Neuronal stem cell (in vitro differentiated cells): ENCODE results near the gene AMDHD2.
A peak's percentile ranks its signal among the peaks of the same experiment; 100 is the strongest.

Experiments used
- DNase-seq: peaks from one replicate; pipeline ENCODE4 v3.0.0-alpha.2; 2013; ENCODE audit warnings: low spot score
- H2AFZ ChIP-seq: one replicate; pipeline ENCODE4 v1.6.1; 2013; ENCODE audit warnings: mild to moderate bottlenecking, low read length, inconsistent platforms
- H2AK5ac ChIP-seq: 2 replicates; pipeline ENCODE4 v1.6.1; 2013; ENCODE audit warnings: low read depth, mild to moderate bottlenecking, inconsistent platforms, low read length, moderate library complexity, mixed read lengths
- H2BK120ac ChIP-seq: 2 replicates; pipeline ENCODE4 v1.6.1; 2013; ENCODE audit warnings: low read depth, mild to moderate bottlenecking, inconsistent platforms, low read length, moderate library complexity, mixed read lengths
- H2BK12ac ChIP-seq: one replicate; pipeline ENCODE4 v1.6.1; 2013; ENCODE audit warnings: low read length, inconsistent platforms
- H2BK15ac ChIP-seq: 2 replicates; pipeline ENCODE4 v1.6.1; 2013; ENCODE audit warnings: mild to moderate bottlenecking, low read length, inconsistent platforms, mixed read lengths
- H2BK5ac ChIP-seq: one replicate; pipeline ENCODE4 v1.6.1; 2013; ENCODE audit warnings: inconsistent platforms, mild to moderate bottlenecking, low read length, moderate library complexity
- H3K14ac ChIP-seq: one replicate; pipeline ENCODE4 v1.6.1; 2013; ENCODE audit warnings: low read length, inconsistent platforms
- H3K18ac ChIP-seq: 2 replicates; pipeline ENCODE4 v1.6.1; 2013; ENCODE audit warnings: low read length, inconsistent platforms
- H3K23ac ChIP-seq: 2 replicates; pipeline ENCODE4 v1.6.1; 2013; ENCODE audit warnings: low read depth, mild to moderate bottlenecking, mixed read lengths, low read length, inconsistent platforms; ENCODE audit not compliant: poor library complexity
- H3K27ac ChIP-seq: replicated peaks from 3 replicates; pipeline ENCODE4 v1.5.1; 2013; ENCODE audit warnings: low read length, inconsistent platforms
- H3K27me3 ChIP-seq, 3 experiments: 2 replicates each; pipeline ENCODE4 v1.6.1; 2013; ENCODE audit warnings: low read length in 3 of 3, mild to moderate bottlenecking in 2 of 3, inconsistent platforms in 1 of 3, low read depth in 1 of 3, mixed read lengths in 1 of 3, moderate library complexity in 1 of 3; ENCODE audit not compliant: control insufficient read depth in 3 of 3, insufficient read depth in 3 of 3
- H3K36me3 ChIP-seq, 2 donors: replicated peaks in 1 of 2; 2 replicates each; pipeline ENCODE4 v1.6.1; 2013; ENCODE audit warnings: low read length in 2 of 2; ENCODE audit not compliant: control insufficient read depth in 2 of 2, insufficient read depth in 2 of 2
- H3K4ac ChIP-seq: 2 replicates; pipeline ENCODE4 v1.6.1; 2013; ENCODE audit warnings: inconsistent platforms, mild to moderate bottlenecking, low read length, moderate library complexity
- H3K4me1 ChIP-seq, 2 donors: 1 replicate in 1 of 2; 2 replicates in 1 of 2; pipeline ENCODE4 v1.6.1; 2013; ENCODE audit warnings: low read length in 2 of 2, low read depth in 1 of 2; ENCODE audit not compliant: control insufficient read depth in 2 of 2, insufficient read depth in 1 of 2
- H3K4me2 ChIP-seq: one replicate; pipeline ENCODE4 v1.6.1; 2013; ENCODE audit warnings: mild to moderate bottlenecking, low read length, inconsistent platforms; ENCODE audit not compliant: insufficient read depth, poor library complexity, severe bottlenecking
- H3K4me3 ChIP-seq, 2 donors: 2 replicates each; pipeline ENCODE4 v1.5.1; 2013; ENCODE audit warnings: low read length in 2 of 2, mild to moderate bottlenecking in 2 of 2, inconsistent platforms in 1 of 2, moderate library complexity in 1 of 2
- H3K79me1 ChIP-seq: one replicate; pipeline ENCODE4 v1.6.1; 2013; ENCODE audit warnings: low read depth, mild to moderate bottlenecking, inconsistent platforms, low read length, moderate library complexity
- H3K9ac ChIP-seq: one replicate; pipeline ENCODE4 v1.6.1; 2013; ENCODE audit warnings: mild to moderate bottlenecking, low read depth, low read length, inconsistent platforms; ENCODE audit not compliant: poor library complexity
- H3K9me3 ChIP-seq, 2 donors: replicated peaks in 1 of 2; 2 replicates each; pipeline versions ENCODE3 to v1.6.1; 2013; ENCODE audit warnings: low read length in 2 of 2, mild to moderate bottlenecking in 2 of 2, inconsistent platforms in 1 of 2, low read depth in 1 of 2, mixed read lengths in 1 of 2, moderate library complexity in 1 of 2; ENCODE audit not compliant: control insufficient read depth in 2 of 2, insufficient read depth in 1 of 2
- H4K8ac ChIP-seq: one replicate; pipeline ENCODE4 v1.6.1; 2013; ENCODE audit warnings: low read depth, mild to moderate bottlenecking, inconsistent platforms, low read length, moderate library complexity
- H4K91ac ChIP-seq: one replicate; pipeline ENCODE4 v1.6.1; 2013; ENCODE audit warnings: low read length, low read depth, mild to moderate bottlenecking, inconsistent platforms; ENCODE audit not compliant: poor library complexity
- WGBS, 2 donors: extraction: QIAGEN DNeasy Blood & Tissue Kit; methylation state at CpG; one replicate each; pipeline ENCODE4 v1.1.7; 2013; ENCODE audit warnings: missing lambda C conversion rate in 2 of 2, mixed read lengths in 1 of 2; ENCODE audit not compliant: insufficient read length in 2 of 2, insufficient replicate concordance in 1 of 2; ENCODE audit errors: extremely low coverage in 2 of 2; 5-methylcytosine and 5-hydroxymethylcytosine counted together

The AMDHD2 gene

DNA sequence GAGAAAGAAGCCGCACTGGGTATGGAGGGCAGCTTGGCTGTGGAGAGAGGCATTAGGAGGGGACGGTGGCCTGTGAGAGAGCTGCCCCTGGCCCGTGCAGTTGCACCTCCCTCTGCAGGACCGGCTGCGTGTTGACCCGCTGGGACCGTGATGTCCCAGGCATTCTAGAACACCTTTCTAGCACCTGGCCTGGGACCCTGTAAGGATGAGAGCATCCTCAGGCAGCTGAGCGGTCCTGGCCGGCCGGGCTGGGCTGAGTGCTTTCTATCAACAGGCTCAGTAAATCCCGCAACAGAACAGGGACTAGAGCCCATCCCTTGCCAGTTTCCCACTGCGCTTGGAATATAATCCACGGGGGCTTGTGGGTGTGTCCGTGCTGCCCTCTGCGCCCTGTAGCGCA is 30.6 kb upstream of the AMDHD2 start:
- Histone ChIP-seq H2BK5ac (no peak overlapping the region), H3K4ac (no peak overlapping the region), H2AFZ (no peak overlapping the region), H3K4me3 (no peak overlapping the region), H2BK120ac (no peak overlapping the region), H3K9me3 (no peaks in the 10 kb centered on the region), H3K18ac (no peak overlapping the region), H3K79me1 (peaks cover 11% of the 10 kb centered on the region), H3K27me3 (no peaks in the 10 kb centered on the region), H2BK15ac (no peak overlapping the region), H3K4me1 (peaks cover 0 to 2% of the 10 kb centered on the region in 2 donors), H4K8ac (no peak overlapping the region), H3K4me2 (no peak overlapping the region), H3K23ac (peak overlapping the region; percentile 16), H2BK12ac (no peak overlapping the region), H3K14ac (no peak overlapping the region), H3K27ac (no peak overlapping the region), H3K9ac (peak overlapping the region; percentile 9), H2AK5ac (no peak overlapping the region), H4K91ac (no peak overlapping the region), H3K36me3 (peaks cover 0 to 7% of the 10 kb centered on the region in 2 donors)
- no peak for DNase-seq
- WGBS, 2 donors, result no CpG with 5 or more reads among the region's 16 CpGs

DNA sequence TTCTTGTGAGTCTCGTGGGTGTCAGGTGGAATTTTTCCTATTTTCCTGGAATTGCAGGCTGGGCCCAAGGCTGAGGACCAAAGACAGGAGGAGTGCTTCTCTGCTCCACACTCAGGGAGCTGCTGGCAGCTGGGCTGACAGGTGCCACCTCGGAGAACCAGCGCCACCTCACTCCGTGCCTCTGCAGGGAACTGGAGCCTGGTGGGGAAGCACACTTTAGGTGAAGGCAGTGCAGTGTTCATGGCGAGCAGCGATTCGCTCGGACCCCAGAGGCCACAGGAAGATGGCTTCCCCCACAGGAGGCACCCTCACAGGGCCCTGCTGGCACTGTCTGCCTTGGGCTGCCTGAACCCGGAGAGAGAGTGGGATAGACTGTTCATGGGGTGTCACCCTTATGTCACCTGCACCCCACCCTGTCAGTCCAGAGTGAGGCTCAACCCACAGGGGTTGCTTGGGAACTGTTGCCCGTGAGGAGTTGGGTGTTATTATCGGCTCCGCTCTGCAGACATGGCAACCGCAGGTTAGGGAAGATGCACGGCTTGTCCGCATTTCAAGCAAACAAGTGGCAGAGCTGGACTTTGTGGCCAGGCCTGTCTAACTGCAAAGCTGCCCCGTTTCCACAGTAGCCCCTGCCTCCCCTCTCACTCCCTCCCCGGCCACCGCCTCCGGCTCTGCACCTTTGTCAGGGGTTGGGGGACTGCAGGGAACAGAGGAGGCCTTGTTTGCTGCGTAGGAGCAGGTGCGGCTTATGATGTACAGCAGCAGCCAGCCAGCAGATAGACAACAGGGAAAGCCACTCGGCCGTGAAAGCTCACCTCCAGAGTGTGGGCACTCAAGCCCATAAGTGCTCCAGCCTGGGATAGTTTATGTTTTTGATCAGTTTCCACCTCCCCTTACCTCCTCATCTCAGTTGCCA is 29.7 kb upstream of the AMDHD2 start:
- no peak overlapping the region for H2BK15ac ChIP-seq
- H3K4ac ChIP-seq, result no peak overlapping the region
- no peak overlapping the region for H3K9ac ChIP-seq
- no peak overlapping the region for H3K14ac ChIP-seq
- no peaks in the 10 kb centered on the region for H3K9me3 ChIP-seq
- H3K36me3 ChIP-seq, result peaks cover 0 to 7% of the 10 kb centered on the region in 2 donors
- no peak for DNase-seq
- H2BK120ac ChIP-seq, result no peak overlapping the region
- no peak overlapping the region for H3K4me3 ChIP-seq
- WGBS, 2 donors, result no CpG with 5 or more reads among the region's 23 CpGs
- no peak overlapping the region for H4K8ac ChIP-seq
- H3K27me3 ChIP-seq, result no peaks in the 10 kb centered on the region
- H4K91ac ChIP-seq, result no peak overlapping the region
- no peak overlapping the region for H2AK5ac ChIP-seq
- H3K4me2 ChIP-seq, result no peak overlapping the region
- H2BK5ac ChIP-seq, result no peak overlapping the region
- peaks cover 0 to 2% of the 10 kb centered on the region in 2 donors for H3K4me1 ChIP-seq
- peaks cover 11% of the 10 kb centered on the region for H3K79me1 ChIP-seq
- H3K18ac ChIP-seq, result no peak overlapping the region
- no peak overlapping the region for H3K27ac ChIP-seq
- H3K23ac ChIP-seq, result no peak overlapping the region
- no peak overlapping the region for H2BK12ac ChIP-seq
- no peak overlapping the region for H2AFZ ChIP-seq

DNA sequence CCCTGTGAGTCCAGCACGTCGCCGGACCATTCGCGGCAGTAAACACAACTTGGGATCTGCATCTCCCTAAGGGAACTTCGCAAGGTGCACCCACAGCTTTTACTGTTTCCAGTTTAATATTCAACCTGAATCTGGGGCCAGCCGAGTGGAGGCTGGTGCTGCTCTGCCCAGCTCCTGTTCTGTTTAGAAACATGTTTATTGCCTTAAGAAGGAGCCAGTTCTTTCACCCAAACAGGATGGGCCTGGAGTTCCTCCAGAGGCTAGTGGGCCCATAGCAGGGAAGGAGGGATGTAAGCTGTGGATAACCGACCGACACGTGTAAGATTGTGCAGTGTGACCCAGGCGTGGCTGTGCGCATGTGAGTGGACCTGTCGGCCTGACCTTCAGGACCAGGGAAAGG is 27.9 kb upstream of the AMDHD2 start:
- Histone ChIP-seq H3K4me3 (peak overlapping the region in 1 of 2 donors; percentile 2), H3K79me1 (peaks cover 9% of the 10 kb centered on the region), H3K14ac (no peak overlapping the region), H3K23ac (peak overlapping the region; percentile 91), H3K9ac (no peak overlapping the region), H3K18ac (no peak overlapping the region), H2AK5ac (no peak overlapping the region), H3K4me1 (no peaks in the 10 kb centered on the region), H3K4ac (no peak overlapping the region), H4K8ac (no peak overlapping the region), H2AFZ (no peak overlapping the region), H3K27me3 (no peaks in the 10 kb centered on the region), H2BK120ac (no peak overlapping the region), H4K91ac (no peak overlapping the region), H2BK12ac (no peak overlapping the region), H2BK15ac (no peak overlapping the region), H2BK5ac (no peak overlapping the region), H3K4me2 (no peak overlapping the region), H3K27ac (no peak overlapping the region), H3K9me3 (no peaks in the 10 kb centered on the region), H3K36me3 (peaks cover 13 to 22% of the 10 kb centered on the region in 2 donors)
- no CpG with 5 or more reads among the region's 13 CpGs for WGBS, 2 donors
- DNase-seq, result no peak

DNA sequence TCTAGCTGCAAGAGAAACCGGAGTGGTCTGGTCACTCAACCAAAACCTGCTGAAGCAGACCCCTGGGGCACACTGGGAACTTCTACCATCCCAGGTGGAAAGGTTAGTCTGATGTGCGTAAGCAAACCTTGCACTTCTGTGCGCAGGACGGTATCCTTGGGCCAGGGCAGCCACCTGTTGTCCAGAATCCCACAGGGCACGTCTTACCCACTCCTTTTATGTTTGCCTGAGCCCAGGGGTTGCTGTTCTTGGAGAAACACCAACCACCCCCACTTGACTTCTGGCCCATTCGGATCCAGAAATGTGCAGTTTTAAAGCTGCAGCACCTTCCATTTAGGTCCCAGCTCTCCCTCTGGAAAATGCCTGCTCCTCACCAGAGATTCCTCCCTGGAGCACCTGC is 26.6 kb upstream of the AMDHD2 start:
- Histone ChIP-seq H3K79me1 (peaks cover 4% of the 10 kb centered on the region), H3K23ac (no peak overlapping the region), H3K4me2 (no peak overlapping the region), H3K9me3 (no peaks in the 10 kb centered on the region), H2AFZ (no peak overlapping the region), H2BK15ac (no peak overlapping the region), H3K4me1 (no peaks in the 10 kb centered on the region), H2AK5ac (no peak overlapping the region), H2BK12ac (no peak overlapping the region), H3K36me3 (peaks cover 15 to 33% of the 10 kb centered on the region in 2 donors), H3K9ac (no peak overlapping the region), H2BK120ac (no peak overlapping the region), H3K14ac (no peak overlapping the region), H3K4ac (no peak overlapping the region), H3K27ac (no peak overlapping the region), H3K4me3 (no peak overlapping the region), H4K91ac (no peak overlapping the region), H3K27me3 (no peaks in the 10 kb centered on the region), H2BK5ac (no peak overlapping the region), H4K8ac (no peak overlapping the region), H3K18ac (no peak overlapping the region)
- no CpG with 5 or more reads among the region's 6 CpGs for WGBS, 2 donors
- no peak for DNase-seq
